ENCODE results near the gene MGMT.

MGMT gene

DNA sequence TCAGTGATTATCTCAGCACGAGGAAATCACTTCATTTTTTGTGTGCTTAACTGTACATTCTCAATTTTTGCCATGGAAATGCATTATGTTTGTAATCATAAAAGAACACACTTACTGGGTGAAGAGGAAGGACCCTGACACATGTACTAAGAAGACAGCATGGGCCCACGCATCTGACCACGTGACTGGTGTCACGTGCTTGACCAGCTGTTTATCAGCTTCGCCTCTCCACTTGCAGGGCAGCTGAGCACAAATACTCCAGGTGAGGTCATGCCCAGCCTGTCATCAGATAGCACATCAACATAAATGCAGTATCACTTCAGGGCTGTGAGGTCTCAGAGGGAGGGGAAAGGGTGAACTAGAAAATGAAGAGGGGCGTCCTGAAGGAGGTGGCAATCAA lies 317.2 kb downstream of the MGMT start:
- DNase-seq, result no peak

DNA sequence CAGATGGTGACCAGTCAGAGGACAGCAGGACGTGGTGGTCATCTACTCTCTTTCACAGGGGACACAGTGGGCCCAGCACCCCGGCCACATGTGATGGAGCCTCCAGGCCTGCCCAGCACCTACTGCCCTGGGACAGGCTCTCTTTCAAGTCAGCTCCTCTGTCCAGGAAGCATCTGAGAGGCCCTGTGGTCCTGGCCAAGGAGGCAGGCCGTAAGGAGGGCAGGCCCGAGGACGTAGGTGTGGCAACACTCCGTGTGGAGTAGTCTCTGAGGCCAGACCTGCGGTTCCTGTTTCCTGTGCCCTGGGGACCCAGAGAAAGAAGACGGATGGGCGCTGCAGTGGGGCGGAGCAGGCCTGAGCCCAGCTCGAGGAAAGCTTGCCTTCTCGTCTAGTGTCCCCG lies 317.9 kb downstream of the MGMT start:
- DNase-seq, result no peak

DNA sequence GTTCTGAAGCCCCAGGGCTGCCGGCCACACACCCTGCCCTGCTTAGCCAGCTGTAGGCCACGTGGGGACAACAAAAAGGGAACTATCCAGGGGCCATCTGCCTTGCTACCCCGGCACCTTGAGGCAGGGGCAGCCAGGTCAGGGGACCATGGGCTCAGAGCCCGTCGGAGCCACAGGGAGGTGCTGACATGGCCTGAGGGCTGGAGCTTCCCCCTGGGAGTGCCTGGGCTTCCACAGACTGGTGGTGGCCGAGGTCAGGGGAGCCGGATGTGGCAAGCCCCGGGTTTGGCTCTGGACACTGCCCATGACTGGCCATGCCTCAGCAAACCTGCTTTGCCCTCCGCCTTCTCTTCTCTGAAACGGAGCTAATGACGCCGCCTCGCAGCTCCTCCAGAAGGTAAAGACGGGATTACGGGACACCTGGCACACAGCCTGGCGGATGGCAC lies 318.5 kb downstream of the MGMT start:
- no peak for DNase-seq

DNA sequence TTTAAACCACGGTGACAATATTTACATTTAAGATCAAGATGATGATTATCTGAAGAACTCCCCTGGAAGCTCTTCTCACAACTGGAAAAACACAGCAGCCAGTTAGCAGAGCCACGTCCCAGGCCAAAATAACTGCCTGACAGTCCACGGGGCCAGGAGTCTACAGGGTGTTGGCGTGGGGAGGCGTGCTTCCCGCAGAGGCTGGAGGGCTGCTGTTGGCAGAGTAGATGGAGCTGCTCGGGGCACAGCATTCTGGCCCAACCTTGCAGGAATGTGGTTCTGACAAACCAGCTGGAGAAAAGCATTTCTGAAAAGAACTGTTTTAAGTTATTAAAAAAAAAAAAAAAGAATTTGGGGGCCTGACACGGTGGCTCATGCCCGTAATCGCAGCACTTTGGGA lies 319.2 kb downstream of the MGMT start:
- DNase-seq, result no peak

DNA sequence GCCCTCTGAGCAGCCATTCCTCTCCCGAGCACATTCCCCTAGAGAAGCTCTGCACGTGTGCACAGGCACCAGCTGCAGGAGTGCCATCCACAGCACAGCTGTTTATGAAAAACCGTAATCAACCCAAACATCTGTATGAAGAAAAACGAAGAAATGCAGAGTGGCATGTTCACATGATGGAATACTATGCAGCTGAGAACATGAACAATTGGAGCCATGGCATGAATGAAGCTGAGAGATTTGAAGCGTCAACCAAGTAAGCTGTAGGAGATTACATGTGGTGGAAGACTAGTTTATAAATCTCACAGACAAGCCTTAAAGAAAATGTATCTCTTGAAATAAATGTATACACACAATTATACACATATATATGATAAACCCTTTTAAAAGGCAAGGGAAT lies 320.5 kb downstream of the MGMT start:
- DNase-seq, result no peak

DNA sequence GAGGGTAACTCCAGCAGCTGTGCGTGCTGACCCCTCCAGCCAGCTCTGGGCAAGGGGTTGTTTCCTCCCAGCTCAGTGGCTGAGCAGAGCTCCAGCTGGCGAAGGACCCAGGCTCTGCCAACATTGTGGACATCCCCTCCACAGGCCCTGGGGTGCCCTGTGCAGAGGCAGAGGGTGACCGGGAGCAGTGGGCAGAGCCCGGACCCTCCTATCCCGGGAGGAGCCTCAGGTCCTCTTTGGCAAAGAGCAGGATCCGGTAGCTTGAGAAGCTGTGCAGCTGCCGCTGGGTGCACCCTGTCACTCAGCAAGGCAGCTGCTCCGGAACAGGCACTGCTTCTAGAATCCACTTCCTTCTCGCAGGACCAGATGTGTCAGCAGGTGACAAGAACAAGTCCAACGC lies 321.2 kb downstream of the MGMT start:
- no peak for DNase-seq

DNA sequence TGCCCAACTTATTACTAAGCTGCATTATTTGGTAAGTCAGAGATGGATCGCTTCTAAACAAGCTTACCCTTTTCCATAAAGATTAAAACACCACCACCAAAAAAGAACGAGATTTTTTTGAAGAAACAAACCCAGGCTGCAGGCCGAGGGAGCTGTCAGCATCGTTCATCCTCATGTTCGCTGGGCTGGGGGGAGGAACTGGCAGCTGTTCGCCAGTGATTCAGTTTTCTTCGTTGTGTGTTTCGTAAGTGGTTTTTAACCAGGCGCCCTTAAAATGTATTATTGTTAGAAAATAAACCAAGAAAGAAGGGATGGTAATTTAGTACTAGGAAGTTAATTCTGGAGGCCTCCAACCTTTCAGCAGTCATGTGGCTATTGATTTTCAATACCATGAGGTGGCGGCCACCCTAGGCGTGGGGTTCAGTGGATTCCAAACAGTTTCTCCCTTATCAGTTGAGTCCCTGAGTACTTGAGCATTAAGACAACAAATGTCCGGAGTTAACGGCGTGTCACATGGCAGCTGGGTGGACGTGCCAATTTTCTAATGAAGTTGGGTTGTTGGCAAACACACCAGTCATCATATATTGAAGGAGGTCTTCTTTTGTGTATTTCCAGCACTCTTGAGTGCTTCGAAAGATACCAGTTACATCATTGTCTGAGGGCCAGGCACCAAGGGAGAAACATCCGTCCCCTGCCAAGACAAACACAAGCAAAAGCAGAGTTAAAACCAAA lies 323.8 kb downstream of the MGMT start:
- DNase-seq, result no peak

DNA sequence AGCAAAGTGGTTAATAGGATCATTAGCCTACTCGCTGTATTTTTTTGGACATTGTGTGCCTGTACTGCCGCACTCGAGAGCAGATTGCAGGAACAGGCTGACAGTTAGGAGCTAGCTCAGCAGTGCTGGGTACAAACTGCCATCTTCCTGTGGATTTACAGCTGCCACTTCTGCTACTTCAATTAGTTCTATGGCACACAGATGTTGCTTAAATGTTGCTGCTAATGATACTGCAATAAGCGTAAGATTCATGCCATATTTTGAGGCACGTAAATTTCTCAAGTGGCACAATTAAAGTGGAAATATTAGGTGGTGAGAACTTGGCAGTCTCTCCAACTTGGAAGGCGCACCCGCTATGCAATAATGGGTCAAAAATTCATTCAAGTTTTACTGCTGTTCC lies 325.1 kb downstream of the MGMT start:
- no peak for DNase-seq

DNA sequence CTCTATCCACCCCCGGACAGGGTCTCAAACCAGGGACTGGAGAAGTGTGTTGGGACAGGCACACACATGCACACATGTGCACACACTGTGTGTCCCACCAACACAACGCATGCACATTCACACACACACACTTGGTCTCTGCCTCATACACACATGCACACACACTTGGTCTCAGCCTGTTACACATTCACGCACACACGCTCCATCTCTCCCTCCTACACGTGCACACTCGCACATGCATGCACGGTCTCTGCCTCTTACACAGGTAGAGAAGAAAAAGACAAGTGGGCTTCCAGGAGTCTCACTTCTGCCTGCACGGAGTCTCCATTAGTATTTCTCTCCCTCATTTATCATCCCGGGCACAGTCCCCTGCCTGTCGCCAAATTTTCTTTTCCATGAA lies 325.8 kb downstream of the MGMT start:
- no peak for DNase-seq

DNA sequence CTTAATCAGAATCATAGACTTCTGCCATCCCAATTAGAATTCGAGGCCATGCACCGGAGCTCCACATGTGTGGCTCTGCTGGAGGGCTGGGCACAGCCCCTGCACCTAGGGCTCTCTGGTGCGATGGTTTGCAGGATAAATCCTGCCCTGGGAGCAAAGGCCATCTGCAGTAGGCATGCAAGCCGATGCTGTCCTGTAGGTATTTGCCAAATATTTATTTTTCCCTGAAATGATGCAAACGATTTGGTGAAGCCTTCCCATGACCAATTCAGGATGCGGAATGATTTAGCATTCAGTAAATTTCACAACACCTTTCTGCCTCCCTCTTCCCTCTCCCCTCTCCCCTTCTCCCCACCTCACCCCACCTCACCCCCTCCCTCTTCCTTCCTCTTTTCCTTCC lies 326.4 kb downstream of the MGMT start:
- DNase-seq, result no peak

DNA sequence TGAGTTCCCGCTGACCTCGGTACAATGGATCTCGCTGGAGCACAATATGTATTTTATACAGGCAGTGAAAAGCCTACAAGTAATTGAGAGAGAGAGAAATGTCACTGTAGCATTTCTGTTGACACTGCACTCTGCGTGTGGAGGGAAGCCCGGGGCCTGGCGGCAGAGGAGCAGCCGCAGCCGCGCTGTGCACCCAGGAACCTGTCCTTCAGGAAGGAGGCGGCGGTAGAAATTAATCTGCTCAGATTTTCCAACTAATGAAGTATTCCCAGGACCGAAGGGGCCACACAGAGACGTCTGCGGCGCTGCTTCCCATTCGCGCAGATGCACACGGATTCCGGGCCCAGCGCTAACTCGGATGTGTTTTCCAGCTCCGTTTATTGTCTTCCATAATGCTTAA lies 327.0 kb downstream of the MGMT start:
- DNase-seq, result no peak

DNA sequence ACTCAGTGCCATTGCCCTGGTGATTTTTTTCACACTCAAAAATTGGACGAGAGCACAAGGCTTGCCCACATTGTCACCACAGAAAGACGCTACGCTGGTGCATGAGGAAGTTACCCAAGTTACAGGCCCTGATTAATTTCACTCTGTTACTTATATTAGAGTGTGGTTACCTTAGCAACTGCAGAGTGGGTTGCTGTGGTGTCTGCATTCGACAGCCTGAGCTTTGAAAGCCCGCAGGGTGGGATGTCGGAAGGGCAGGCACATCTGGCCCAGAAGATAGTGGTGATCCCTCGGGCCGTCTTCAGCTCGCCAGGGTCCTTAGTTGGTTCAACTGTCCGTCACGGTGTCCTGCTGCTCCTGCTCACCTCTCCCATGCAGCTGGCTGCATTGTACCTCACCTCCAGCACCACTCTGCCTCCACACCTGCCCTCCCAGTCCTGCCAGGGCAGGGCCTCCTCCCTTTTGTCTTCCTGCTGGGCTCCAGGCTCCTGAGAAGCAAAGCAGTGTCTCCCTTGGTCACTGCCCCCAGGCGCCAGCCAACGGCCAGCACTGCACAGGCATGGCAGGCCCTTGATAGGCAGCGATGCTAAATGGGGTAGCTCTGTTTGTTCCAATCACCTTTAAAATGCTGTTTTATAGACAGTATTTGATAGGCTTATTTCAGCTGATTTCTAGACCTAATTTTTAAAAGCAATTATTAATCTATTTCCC lies 329.8 kb downstream of the MGMT start:
- DNase-seq, result no peak

DNA sequence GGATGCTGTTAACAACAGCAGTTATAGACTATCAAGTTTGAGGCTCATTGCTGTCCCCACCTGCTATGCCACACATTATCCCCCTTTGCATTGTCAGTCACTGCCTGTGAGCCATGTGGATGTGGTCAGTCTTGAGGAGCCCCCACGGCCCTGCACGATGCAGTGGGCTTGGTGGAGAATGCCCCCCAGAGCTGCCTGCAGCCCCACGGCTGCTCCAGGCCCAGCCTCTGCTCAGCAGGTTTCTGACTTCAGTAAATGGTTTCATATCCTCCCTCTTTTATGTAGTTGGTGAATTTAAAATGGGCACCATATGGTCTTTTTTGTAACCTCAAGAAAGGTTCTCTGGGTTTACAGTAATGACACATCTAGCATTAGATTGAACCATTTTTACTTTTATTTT lies 332.9 kb downstream of the MGMT start:
- DNase-seq, result no peak

DNA sequence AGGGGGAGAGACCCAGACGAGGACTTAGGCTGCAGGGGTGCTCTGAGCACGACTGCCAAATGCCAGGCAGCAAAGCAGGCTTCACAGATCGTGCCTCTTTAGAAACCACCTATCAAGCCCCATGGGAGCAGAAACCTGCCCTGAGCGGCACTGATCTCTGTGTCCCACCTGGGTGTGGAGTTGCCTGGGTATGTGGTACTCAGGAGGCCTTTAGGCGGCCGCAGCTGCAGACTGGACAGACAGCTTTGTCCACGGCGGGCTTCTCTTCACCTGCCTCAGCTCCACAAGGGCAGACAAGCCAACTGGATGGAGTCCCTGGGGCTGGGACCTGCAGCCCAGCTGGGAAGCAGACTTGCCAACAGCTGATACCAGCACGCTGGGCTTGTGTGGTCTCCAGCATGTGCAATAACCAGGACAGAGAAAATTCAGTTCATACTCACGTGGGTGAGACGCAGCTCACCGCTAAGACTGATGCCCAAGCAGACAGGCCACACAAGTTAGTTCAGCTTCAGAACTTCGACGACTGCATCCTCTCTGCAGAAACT lies 333.8 kb downstream of the MGMT start:
- no peak for DNase-seq

DNA sequence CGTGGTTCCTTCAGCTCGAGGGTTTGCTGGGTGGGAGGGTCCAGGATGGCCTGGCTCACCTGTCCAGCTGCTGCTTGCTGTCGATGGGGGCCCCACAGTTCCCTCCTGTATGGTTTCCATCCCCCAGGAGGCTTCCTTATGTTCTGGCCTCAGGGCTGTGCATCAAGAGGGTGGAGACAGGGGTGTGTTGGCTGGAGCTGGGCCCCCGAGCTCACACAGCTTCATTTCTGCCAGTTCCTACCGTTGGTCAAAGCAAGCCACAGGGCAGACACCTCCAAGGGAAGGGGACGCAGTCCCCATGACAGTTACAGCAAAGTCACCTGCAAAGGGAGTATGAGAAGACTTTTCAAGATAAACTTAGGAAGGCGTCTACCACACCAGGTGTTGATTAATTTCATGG lies 340.2 kb downstream of the MGMT start:
- no peak for DNase-seq

DNA sequence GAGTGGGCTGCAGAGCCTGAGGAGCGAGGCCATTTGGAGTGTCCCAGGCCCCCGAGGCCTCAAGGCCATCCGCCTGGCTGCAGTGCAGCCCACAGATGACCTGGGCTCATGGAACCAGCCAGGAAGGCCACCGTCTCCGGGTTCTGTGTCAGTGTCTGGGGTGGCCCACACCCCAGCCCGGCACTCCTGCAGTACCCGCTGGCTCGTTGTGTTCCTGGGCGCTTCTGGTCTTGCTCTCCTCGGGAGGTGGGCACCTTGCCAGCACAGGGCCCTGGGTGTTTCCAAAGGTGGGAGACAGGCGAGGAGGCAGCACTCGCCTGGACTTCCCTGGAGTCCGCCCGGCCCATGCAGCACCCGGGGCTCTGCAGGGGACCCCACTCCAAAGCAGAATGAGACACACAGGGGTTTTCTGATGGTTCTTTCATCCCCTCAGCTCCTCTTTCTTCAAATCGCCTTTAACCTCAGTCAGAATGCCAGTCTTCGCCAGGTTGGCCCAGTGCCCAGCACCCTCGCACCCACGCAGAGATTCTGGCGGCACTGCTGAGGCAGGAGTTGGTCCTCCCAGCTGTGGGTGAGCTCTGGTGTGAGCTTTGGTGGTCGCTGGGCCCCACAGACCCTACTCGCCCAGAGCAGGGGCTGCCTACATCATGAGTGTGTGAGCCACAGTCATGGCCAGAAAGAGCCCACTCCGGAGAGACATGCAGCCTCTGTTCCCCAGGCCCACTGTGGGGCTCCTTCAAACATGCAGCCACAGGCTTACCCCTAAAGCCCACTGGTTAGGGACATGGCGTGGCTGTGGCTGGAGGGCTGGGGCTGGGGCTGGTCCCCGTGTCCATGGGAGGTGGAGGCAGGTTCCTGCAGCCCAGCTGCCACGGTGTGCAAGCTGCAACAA lies 341.3 kb downstream of the MGMT start:
- no peak for DNase-seq

DNA sequence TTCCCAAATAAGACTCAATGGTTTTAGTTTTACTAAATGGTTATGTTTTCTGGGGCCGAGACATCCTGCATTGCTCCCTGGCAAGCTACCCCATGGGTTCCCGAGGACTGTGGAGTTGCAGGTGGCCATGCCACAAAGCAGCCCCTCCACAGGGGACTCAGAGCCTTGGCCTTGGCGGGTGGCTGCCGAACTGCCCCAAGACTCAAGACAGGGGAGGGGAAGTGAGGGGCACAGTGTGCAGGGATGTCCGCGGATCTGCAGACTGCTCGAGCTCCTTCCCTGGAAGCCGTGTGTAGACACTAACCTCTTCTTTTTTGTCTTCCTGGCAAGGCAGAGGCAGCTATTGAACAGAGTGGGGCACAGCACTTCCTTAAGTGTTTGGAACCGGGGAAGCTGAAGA lies 342.4 kb downstream of the MGMT start:
- no peak for DNase-seq

DNA sequence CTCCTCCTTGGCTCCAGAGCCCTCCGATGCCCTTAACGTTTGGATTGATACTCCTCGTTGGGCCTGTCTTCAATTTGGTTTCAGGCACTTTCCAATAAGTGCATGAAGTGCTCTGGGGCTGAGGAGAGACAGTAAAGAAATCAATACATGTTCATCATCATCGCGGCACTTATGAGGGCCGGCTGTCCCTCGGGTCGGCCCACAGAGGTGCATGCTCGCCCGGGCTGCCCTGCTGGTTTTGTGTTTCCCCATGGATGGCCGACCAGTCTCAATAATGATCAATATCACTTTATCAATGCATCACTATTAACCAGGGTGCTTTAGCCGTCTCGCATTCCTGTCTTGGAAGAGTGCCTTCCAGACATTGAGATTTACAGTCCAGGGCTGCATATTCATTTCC lies 342.8 kb downstream of the MGMT start:
- DNase-seq, result no peak

DNA sequence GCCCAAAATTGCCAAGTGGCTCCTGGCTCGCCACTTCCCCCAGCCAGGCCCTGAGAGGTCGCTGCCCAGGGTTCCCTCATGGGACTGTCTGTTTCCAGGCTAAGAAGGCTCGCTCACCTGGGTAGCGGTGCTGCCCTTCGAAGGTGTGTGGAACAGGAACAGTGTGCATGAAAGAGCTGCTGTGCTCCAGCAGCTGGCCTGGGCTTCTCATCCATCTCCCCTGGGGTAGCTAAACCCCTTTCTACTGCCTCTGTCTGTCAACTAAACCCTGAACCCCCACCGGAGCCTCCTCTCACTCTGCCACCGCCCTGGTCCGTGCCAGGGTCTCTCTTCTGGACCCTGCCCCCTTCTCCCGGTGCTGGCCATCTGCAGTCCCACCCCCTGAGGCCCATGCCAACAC lies 344.2 kb downstream of the MGMT start:
- no peak for DNase-seq

DNA sequence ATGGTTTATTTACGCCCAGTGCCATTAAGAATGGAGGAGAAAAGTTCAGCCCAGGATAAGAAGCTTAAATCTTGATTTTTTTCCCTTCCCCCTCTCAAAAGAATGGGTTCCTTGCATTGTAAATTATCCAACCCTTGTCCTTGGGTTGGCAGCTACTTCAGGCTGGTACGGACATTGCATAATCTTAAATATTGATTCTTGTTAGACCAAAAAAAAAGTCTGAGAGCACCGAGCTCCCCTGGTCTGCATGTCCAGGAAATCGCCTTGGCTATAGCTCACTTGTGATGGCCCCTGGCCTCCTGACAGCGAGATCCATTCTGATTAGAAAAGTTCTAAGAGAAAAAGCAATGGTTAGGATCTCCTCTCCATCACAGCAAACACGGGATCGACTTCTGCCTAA lies 345.4 kb downstream of the MGMT start:
- DNase-seq, result no peak

DNA sequence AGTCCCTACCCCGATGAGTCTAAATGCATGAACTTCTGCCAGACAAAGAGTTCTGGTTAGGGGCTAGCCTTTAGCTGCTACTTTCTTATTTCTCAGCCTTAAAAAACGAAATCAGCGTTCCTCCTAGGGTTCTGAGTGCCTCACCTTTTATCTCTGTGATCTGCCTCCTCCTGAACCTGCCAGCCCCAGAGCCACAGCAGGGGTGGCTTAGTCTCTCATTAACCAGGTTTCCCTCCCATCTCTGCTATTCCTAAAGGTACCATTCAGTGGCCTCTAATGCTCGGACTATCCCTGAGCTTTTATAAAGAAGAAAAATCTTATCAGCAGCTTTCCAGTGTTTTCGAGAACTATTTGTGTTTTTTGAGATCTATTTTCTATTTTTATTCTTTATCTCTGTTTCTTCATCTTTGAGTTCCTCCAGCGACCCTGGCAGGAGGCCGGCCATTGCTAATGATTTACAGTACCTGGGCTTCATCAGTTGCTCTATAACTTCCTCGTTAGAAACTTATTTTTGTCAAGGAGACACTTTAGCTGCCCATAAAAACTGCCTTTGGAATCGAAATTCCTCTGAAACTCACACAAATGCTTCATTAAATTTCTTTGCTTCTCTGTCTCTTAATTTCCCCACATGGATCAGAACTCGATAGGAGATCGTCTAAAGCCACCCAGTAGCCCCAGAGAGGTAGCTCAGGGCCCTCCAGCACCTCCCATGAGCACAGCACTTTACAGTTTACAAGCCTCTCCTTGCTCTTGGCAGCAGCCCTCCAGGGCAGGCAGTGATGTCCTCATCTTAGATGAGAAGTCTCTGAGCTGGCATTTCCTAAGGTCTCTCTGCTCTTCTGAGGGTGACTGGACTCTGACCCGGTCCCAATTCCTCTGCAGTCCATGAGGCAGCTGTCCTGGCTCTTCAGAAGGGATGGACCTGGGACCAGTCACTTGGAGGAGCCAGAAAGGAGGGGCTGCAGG lies 347.9 kb downstream of the MGMT start:
- no peak for DNase-seq
